ENCODE results near the gene DDX4. TPM values are rescaled to one million over a fixed set of nuclear protein-coding genes. Genes with fewer than 3 reads are reported as not detected.
"Not testable (repeated sequence)": the region's sequence is repeated elsewhere in the genome, so short reads cannot be mapped to it uniquely, and the experiment has no call there.

DDX4 gene
- total and polyA plus RNA-seq, 2 donors (not counting 1 experiment from before 2014, with no cell fraction given), result not detected

GRCh38 chr5:55714339-55714738, 23.5 kb upstream of the DDX4 start:
- Histone ChIP-seq H3K36me3 (ENCODE audit: control insufficient read depth, insufficient read depth, low read length) (no peaks in the 10 kb centered on the region), H4K20me1 (ENCODE audit: control insufficient read depth, extremely low read depth, insufficient read depth, low read length) (no peaks in the 10 kb centered on the region), H3K27me3 (ENCODE audit: control insufficient read depth, insufficient read depth, low read length) (peaks cover 3% of the 10 kb centered on the region), H3K9me3 (ENCODE audit: control insufficient read depth, insufficient read depth, low read depth, low read length) (no peaks in the 10 kb centered on the region), H3K9ac (ENCODE audit: insufficient read depth, low read length) (no peak overlapping the region), H3K79me2 (ENCODE audit: control insufficient read depth, insufficient read depth, low read length) (peaks cover 4% of the 10 kb centered on the region), H3K4me1 (ENCODE audit: control insufficient read depth, extremely low read depth, insufficient read depth, low read length) (peaks cover 7% of the 10 kb centered on the region), H3K4me2 (ENCODE audit: extremely low read depth, insufficient read depth, low read length) (no peak overlapping the region), H3K4me3 (replicated peaks in 1 of 4; ENCODE audit: control extremely low read depth in 1 of 4, insufficient read depth in 1 of 4, low read depth in 3 of 4, low read length in 4 of 4) (no peak overlapping the region), H2AFZ (ENCODE audit: low read length) (no peak overlapping the region), H3K27ac (ENCODE audit: insufficient read depth, low read length) (no peak overlapping the region)
- no peak for DNase-seq (ENCODE audit: low read depth in 2 of 2)
- no peak for TF ChIP-seq EZH2 (IDR thresholded peaks at IDR 0.05; ENCODE audit: low read length, missing control alignments)

GRCh38 chr5:55714749-55715148, 23.1 kb upstream of the DDX4 start:
- Histone ChIP-seq H3K27ac (ENCODE audit: insufficient read depth, low read length) (no peak overlapping the region), H3K4me2 (ENCODE audit: extremely low read depth, insufficient read depth, low read length) (no peak overlapping the region), H3K9ac (ENCODE audit: insufficient read depth, low read length) (no peak overlapping the region), H3K36me3 (ENCODE audit: control insufficient read depth, insufficient read depth, low read length) (no peaks in the 10 kb centered on the region), H3K4me3 (replicated peaks in 1 of 4; ENCODE audit: control extremely low read depth in 1 of 4, insufficient read depth in 1 of 4, low read depth in 3 of 4, low read length in 4 of 4) (no peak overlapping the region), H3K4me1 (ENCODE audit: control insufficient read depth, extremely low read depth, insufficient read depth, low read length) (peaks cover 7% of the 10 kb centered on the region), H3K79me2 (ENCODE audit: control insufficient read depth, insufficient read depth, low read length) (peaks cover 4% of the 10 kb centered on the region), H4K20me1 (ENCODE audit: control insufficient read depth, extremely low read depth, insufficient read depth, low read length) (no peaks in the 10 kb centered on the region), H3K9me3 (ENCODE audit: control insufficient read depth, insufficient read depth, low read depth, low read length) (no peaks in the 10 kb centered on the region), H2AFZ (ENCODE audit: low read length) (no peak overlapping the region), H3K27me3 (ENCODE audit: control insufficient read depth, insufficient read depth, low read length) (peaks cover 3% of the 10 kb centered on the region)
- no peak for TF ChIP-seq EZH2 (IDR thresholded peaks at IDR 0.05; ENCODE audit: low read length, missing control alignments)
- TF ChIP-seq CTCF (conservative IDR thresholded peaks at IDR 0.05 in 1 of 2, IDR thresholded peaks at IDR 0.05 in 1 of 2; ENCODE audit: low read depth in 1 of 2, low read length in 2 of 2), result no peak
- no peak for DNase-seq (ENCODE audit: low read depth in 2 of 2)

- peaks cover 3% of the 10 kb centered on the region for H3K27me3 ChIP-seq (ENCODE audit: control insufficient read depth, insufficient read depth, low read length)
- H3K4me1 ChIP-seq (ENCODE audit: control insufficient read depth, extremely low read depth, insufficient read depth, low read length), result peaks cover 7% of the 10 kb centered on the region
- H3K4me3 ChIP-seq (replicated peaks in 1 of 4; ENCODE audit: control extremely low read depth in 1 of 4, insufficient read depth in 1 of 4, low read depth in 3 of 4, low read length in 4 of 4), result no peak overlapping the region
- no peaks in the 10 kb centered on the region for H3K36me3 ChIP-seq (ENCODE audit: control insufficient read depth, insufficient read depth, low read length)
- no peaks in the 10 kb centered on the region for H4K20me1 ChIP-seq (ENCODE audit: control insufficient read depth, extremely low read depth, insufficient read depth, low read length)
- TF ChIP-seq EZH2 (IDR thresholded peaks at IDR 0.05; ENCODE audit: low read length, missing control alignments) (no peak), CTCF (conservative IDR thresholded peaks at IDR 0.05 in 1 of 2, IDR thresholded peaks at IDR 0.05 in 1 of 2; ENCODE audit: low read depth in 1 of 2, low read length in 2 of 2) (no peak)
- no peak overlapping the region for H3K9ac ChIP-seq (ENCODE audit: insufficient read depth, low read length)
- H2AFZ ChIP-seq (ENCODE audit: low read length), result no peak overlapping the region
- no peak for DNase-seq (ENCODE audit: low read depth in 2 of 2)
- H3K27ac ChIP-seq (ENCODE audit: insufficient read depth, low read length), result no peak overlapping the region
- no peak overlapping the region for H3K4me2 ChIP-seq (ENCODE audit: extremely low read depth, insufficient read depth, low read length)
- H3K79me2 ChIP-seq (ENCODE audit: control insufficient read depth, insufficient read depth, low read length), result peaks cover 4% of the 10 kb centered on the region
- H3K9me3 ChIP-seq (ENCODE audit: control insufficient read depth, insufficient read depth, low read depth, low read length), result no peaks in the 10 kb centered on the region
Observed at GRCh38 chr5:55715519-55716078, 22.3 kb upstream of the DDX4 start.

- H3K27me3 ChIP-seq (ENCODE audit: control insufficient read depth, insufficient read depth, low read length); H3K79me2 ChIP-seq (ENCODE audit: control insufficient read depth, insufficient read depth, low read length); DNase-seq (ENCODE audit: low read depth in 2 of 2); H4K20me1 ChIP-seq (ENCODE audit: control insufficient read depth, extremely low read depth, insufficient read depth, low read length); H3K4me2 ChIP-seq (ENCODE audit: extremely low read depth, insufficient read depth, low read length); H2AFZ ChIP-seq (ENCODE audit: low read length); H3K27ac ChIP-seq (ENCODE audit: insufficient read depth, low read length); H3K4me3 ChIP-seq (replicated peaks in 1 of 4; ENCODE audit: control extremely low read depth in 1 of 4, insufficient read depth in 1 of 4, low read depth in 3 of 4, low read length in 4 of 4); H3K4me1 ChIP-seq (ENCODE audit: control insufficient read depth, extremely low read depth, insufficient read depth, low read length); H3K36me3 ChIP-seq (ENCODE audit: control insufficient read depth, insufficient read depth, low read length); H3K9me3 ChIP-seq (ENCODE audit: control insufficient read depth, insufficient read depth, low read depth, low read length); H3K9ac ChIP-seq (ENCODE audit: insufficient read depth, low read length): not testable (repeated sequence)
Observed at GRCh38 chr5:55719026-55719425, 18.8 kb upstream of the DDX4 start.

Data from fibroblast of lung (primary cell).